LNCAP (cell line): ENCODE results near the gene PRKCA.

Source experiments
- CTCF ChIP-seq: fragments of 450-650 bp; IDR thresholded peaks from 2 replicates; pipeline ENCODE4 v1.5.1; 2017; ENCODE audit warnings: mild to moderate bottlenecking

The PRKCA gene

GRCh38 chr17:66403846-66404556 lies 101.6 kb downstream of the PRKCA start:
- TF ChIP-seq CTCF: no peak

DNA sequence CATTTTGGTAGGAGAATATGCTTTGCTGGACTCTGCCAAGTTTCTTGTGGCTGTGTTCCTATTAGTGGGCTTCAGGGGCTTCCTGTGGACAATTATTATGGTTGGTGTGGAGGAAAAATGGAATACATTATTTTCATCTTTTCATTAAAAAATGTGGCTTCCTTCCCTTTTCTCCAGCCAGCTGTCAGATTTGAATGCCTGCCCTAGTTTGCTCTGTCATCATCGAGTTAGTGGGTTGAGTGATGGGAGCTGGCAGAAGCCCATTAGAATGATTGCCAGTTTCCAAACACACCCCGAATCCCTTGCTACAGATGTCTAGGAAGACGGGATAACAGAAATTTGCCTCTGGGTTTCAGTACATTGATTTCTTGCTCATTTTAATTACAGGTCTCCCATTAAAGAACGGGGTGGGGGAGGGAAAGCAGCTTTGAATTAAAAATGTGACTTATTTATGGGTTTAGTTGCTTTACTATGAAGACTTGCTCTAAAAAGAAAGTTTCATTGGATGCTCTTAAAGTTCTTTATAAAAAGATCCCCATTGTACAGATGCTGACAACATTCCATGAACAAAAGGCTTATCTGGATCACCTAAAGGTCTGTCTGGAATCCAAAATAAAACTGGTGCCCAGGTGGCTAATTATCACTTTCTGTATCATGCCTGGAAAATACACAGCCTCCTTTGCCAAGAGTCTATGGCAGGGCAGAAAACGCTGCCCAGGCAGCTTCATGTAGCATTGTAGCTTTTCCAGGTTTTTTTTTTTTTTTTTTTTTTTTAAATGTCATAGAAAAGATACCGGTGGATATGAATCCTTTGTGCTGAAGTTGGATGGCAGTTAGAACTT lies 103.6 kb downstream of the PRKCA start:
- no peak for TF ChIP-seq CTCF

DNA sequence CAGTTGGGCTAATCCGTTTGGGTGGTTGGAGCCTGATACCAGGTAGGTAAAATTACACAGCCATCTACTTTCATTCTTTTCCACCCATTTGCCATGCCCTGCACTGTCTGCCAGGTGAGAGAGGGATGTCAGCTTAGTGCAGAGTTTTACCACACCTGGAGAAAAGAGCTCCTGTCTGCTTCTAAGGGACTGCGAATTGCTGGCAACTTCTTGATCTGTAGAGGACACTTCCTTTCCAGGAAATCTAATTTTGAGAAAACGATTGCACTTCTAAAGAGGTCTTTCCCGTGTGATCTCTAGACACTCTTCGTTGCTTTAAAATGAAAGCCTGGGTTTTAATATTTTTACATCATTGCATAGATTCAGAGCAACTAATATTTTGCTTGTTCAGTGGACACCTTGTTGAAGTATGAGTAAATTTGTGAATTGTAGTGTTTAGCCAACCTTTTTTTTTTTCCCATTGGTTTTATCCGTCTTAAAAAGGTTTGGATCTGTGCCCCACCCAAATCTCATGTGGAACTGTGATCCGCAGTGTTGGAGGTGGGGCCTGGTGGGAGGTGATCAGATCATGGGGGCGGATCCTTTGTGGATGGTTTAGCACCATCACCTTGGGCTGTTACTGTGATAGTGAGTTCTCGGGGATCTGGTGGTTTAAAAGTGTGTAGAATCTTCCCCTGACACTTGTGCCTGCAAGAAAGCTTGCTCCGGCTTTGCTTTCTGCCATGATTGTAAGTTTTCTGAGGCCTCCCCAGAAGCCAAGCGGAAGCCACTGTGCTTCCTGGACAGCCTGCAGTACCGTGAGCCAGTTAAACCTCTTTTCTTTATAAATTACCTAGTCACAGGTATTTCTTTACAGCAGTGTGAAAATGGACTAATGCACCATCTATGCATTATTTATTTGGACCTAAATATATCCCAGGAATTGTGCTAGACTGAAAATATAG lies 104.6 kb downstream of the PRKCA start:
- TF ChIP-seq CTCF: no peak

DNA sequence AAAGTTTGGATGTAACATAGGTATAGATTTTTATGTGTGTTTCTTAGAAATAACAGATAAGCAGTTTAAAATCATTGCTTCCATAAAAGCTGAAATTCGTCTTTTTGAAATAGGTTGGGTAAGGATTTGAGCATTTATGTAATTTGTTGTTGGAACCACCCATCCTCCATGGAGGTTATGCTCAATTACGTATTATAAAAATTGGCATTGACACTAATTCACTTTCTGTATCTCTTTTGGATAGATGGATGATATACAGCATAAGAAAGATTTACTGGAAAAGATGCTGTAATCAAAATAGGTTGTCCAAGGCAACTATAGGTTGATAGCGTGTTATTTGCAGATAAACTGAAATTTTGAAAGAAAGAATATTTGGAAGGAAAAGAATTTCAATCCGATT lies 105.5 kb downstream of the PRKCA start:
- no peak for TF ChIP-seq CTCF

GRCh38 chr17:66411520-66411919 lies 109.1 kb downstream of the PRKCA start:
- no peak for TF ChIP-seq CTCF

DNA sequence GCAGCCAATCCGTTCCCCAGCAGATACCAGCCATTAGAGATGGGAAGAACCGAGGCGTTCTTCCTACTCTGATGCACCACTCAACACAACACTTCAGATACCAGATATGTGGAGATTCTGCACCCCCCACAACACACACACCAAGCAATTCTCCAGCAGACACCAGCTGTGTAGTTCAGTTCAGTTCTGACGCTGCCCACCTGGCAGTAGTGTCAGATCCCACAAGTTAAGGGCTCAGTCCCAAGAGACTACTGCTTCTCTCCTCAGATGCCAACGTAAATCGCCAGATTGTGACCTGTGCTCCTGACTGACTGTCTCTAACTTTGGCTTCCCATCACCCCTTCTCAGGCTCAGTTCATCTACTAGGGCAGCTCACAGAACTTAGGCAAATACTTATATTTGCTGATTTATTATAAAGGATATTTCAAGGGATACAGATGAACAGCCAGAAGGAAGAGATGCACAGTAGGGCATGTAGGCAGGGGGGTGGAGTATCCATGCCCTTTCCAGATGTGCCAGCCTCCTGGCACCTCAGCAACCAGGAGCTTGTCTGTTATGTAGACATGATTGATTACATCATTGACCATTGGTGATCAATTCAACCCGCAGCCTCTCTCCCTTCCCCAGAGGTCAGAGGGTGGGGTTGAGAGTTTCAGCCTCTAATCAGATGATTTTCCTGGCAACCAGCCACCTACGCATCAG lies 110.6 kb downstream of the PRKCA start:
- no peak for TF ChIP-seq CTCF
